Neural cell (in vitro differentiated cells): ENCODE measurements around the gene GPLD1. TPM values are rescaled to one million over a fixed set of nuclear protein-coding genes. Genes with fewer than 3 reads are reported as not detected.

Experiments
- H2AFZ ChIP-seq: fragments of 200-600, 300-800 bp; sonication (generic), shearing (Covaris generic); 2 replicates; pipeline ENCODE4 v1.6.0; 2014; ENCODE audit warnings: low read depth, mild to moderate bottlenecking, antibody characterized with exemption, low read length, moderate library complexity
- H3F3A ChIP-seq: fragments of 200-600 bp; shearing (Covaris generic); 2 replicates; pipeline ENCODE4 v1.6.1; 2016; ENCODE audit warnings: mild to moderate bottlenecking, moderate library complexity, mixed read lengths, antibody characterized with exemption, low read length; ENCODE audit not compliant: insufficient read depth, poor library complexity, severe bottlenecking
- H3K27ac ChIP-seq: fragments of 200-600, 300-800 bp; sonication (generic), shearing (Covaris generic); 2 replicates; pipeline ENCODE4 v1.5.1; 2014; ENCODE audit warnings: mild to moderate bottlenecking, low read length, moderate library complexity
- H3K27me3 ChIP-seq: fragments of 300-800, 200-600 bp; sonication (generic), shearing (Covaris generic); 2 replicates; pipeline ENCODE4 v1.6.0; 2014; ENCODE audit warnings: mild to moderate bottlenecking, low read depth, low read length, moderate library complexity; ENCODE audit not compliant: insufficient read depth
- H3K36me3 ChIP-seq: fragments of 300-800, 200-600 bp; sonication (generic), shearing (Covaris generic); 2 replicates; pipeline ENCODE4 v1.5.1; 2014; ENCODE audit warnings: mild to moderate bottlenecking, antibody characterized with exemption, low read length, moderate library complexity; ENCODE audit not compliant: insufficient read depth
- H3K4me2 ChIP-seq: fragments of 300-800, 200-600 bp; sonication (generic), shearing (Covaris generic); 2 replicates; pipeline ENCODE4 v1.6.0; 2014; ENCODE audit warnings: mild to moderate bottlenecking, low read length
- H3K4me3 ChIP-seq: fragments of 300-800, 200-600 bp; sonication (generic), shearing (Covaris generic); 2 replicates; pipeline ENCODE4 v1.5.1; 2014; ENCODE audit warnings: mild to moderate bottlenecking, low read length, moderate library complexity
- H3K79me2 ChIP-seq: fragments of 200-600 bp; shearing (Covaris generic); replicated peaks from 2 replicates; pipeline ENCODE4 v1.6.0; 2014; ENCODE audit warnings: mild to moderate bottlenecking, low read length, moderate library complexity; ENCODE audit not compliant: insufficient read depth
- H3K9ac ChIP-seq: fragments of 300-800, 200-600 bp; sonication (generic), shearing (Covaris generic); 2 replicates; pipeline ENCODE4 v1.6.1; 2016; ENCODE audit warnings: mild to moderate bottlenecking, low read length, mixed read lengths
- H3K9me2 ChIP-seq: fragments of 200-600 bp; shearing (Covaris generic); 2 replicates; pipeline ENCODE4 v1.6.1; 2016; ENCODE audit warnings: mild to moderate bottlenecking, low read length, mixed read lengths; ENCODE audit not compliant: insufficient read depth
- H3K9me3 ChIP-seq: fragments of 200-600, 300-800 bp; sonication (generic), shearing (Covaris generic); 2 replicates; pipeline ENCODE4 v1.6.1; 2016; ENCODE audit warnings: mild to moderate bottlenecking, mixed run types, low read length, moderate library complexity, mixed read lengths
- H4K20me1 ChIP-seq: fragments of 200-600 bp; shearing (Covaris generic); 2 replicates; pipeline ENCODE4 v1.6.1; 2016; ENCODE audit warnings: mild to moderate bottlenecking, mixed run types; ENCODE audit not compliant: insufficient read depth
- EP300 ChIP-seq: fragments of 450-650 bp; conservative IDR thresholded peaks from 2 replicates; pipeline ENCODE4 v1.6.1; 2014; ENCODE audit warnings: antibody characterized with exemption, mild to moderate bottlenecking, moderate library complexity; ENCODE audit not compliant: poor library complexity, severe bottlenecking
- EZH2 ChIP-seq: fragments of 200-600, 300-800 bp; shearing (Covaris generic), sonication (generic); IDR thresholded peaks from 2 replicates; pipeline ENCODE4 v1.6.1; 2014; ENCODE audit warnings: antibody characterized with exemption, low read length, borderline replicate concordance, mild to moderate bottlenecking; ENCODE audit not compliant: insufficient read depth, poor library complexity, severe bottlenecking
- MXI1 ChIP-seq: fragments of 450-650 bp; conservative IDR thresholded peaks from 2 replicates; pipeline ENCODE4 v1.6.1; 2014; ENCODE audit warnings: antibody characterized with exemption, mild to moderate bottlenecking; ENCODE audit not compliant: poor library complexity, severe bottlenecking
- POLR2AphosphoS5 ChIP-seq: IDR thresholded peaks from 2 replicates; pipeline ENCODE4 v1.6.1; 2012
- RAD21 ChIP-seq: fragments of 450-650 bp; conservative IDR thresholded peaks from 2 replicates; pipeline ENCODE4 v1.6.1; 2014; ENCODE audit warnings: antibody characterized with exemption, mild to moderate bottlenecking, moderate library complexity
- REST ChIP-seq: IDR thresholded peaks from 2 replicates; pipeline ENCODE4 v1.6.1; 2012; ENCODE audit warnings: borderline replicate concordance
- SMC3 ChIP-seq: fragments of 450-650 bp; conservative IDR thresholded peaks from 2 replicates; pipeline ENCODE4 v1.6.1; 2014; ENCODE audit warnings: antibody characterized with exemption, mild to moderate bottlenecking, moderate library complexity; ENCODE audit not compliant: poor library complexity
- TAF1 ChIP-seq: IDR thresholded peaks from 2 replicates; pipeline ENCODE4 v1.6.1; 2012; ENCODE audit warnings: low read depth
- polyA plus RNA-seq: library from polyadenylated mRNA; depleted of rRNA; stranded (reverse); fragments of >200 nt; gene quantifications from 2 replicates; pipeline ENCODE4 v1.2.3, GENCODE V29; 2014
- TF ChIP-seq, protein P1 (sequence below): fragments of 450-650 bp; IDR thresholded peaks from 2 replicates; pipeline ENCODE4 v1.5.1; 2014; ENCODE audit warnings: antibody characterized with exemption, mild to moderate bottlenecking, moderate library complexity; ENCODE audit not compliant: poor library complexity, severe bottlenecking

GPLD1 gene
- polyA plus RNA-seq, 1 donor from 2014 or later, result 11.0 TPM

DNA sequence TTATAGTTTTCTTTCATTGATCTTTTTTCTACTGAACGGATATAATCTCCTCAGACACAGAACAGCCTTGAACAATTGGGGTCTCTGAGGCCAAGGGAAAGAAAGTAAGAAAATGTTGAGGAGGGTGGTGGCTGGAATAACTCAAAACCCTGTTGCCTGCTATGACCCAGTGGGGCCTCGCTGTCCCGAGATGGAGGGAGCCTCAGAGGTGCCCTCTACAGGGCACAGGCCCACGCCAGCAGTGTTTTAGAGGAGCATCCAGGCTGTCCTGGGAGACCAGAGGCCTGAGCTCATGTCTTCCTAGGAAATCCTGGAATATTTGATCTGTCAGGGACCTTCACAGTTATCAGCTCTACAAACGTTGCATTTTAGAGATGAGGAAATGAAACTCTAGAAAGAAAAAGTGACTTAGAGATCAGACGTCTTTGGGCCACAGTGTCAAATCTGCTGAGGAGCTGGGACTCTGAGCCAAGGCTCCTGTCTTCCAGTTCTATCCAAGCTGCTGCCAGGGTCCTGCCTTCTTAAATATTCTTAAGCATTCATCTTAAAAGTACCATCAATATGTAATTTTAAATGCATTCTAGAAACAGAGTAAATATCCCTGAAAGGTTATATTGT is 31.7 kb upstream of the GPLD1 start:
- no peak overlapping the region for H2AFZ ChIP-seq
- no peaks in the 10 kb centered on the region for H4K20me1 ChIP-seq
- no peaks in the 10 kb centered on the region for H3K36me3 ChIP-seq
- H3K27me3 ChIP-seq, result no peaks in the 10 kb centered on the region
- H3K27ac ChIP-seq, result no peak overlapping the region
- no peak overlapping the region for H3K4me2 ChIP-seq
- H3K4me3 ChIP-seq, result no peak overlapping the region
- TF ChIP-seq REST (no peak), EZH2 (no peak), SMC3 (no peak), MXI1 (no peak), TAF1 (no peak), EP300 (no peak), POLR2AphosphoS5 (no peak), RAD21 (no peak)
- TF ChIP-seq, protein P1, sequence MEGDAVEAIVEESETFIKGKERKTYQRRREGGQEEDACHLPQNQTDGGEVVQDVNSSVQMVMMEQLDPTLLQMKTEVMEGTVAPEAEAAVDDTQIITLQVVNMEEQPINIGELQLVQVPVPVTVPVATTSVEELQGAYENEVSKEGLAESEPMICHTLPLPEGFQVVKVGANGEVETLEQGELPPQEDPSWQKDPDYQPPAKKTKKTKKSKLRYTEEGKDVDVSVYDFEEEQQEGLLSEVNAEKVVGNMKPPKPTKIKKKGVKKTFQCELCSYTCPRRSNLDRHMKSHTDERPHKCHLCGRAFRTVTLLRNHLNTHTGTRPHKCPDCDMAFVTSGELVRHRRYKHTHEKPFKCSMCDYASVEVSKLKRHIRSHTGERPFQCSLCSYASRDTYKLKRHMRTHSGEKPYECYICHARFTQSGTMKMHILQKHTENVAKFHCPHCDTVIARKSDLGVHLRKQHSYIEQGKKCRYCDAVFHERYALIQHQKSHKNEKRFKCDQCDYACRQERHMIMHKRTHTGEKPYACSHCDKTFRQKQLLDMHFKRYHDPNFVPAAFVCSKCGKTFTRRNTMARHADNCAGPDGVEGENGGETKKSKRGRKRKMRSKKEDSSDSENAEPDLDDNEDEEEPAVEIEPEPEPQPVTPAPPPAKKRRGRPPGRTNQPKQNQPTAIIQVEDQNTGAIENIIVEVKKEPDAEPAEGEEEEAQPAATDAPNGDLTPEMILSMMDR, result no peak
- H3K9ac ChIP-seq, result no peak overlapping the region
- no peaks in the 10 kb centered on the region for H3K79me2 ChIP-seq
- no peaks in the 10 kb centered on the region for H3F3A ChIP-seq
- H3K9me3 ChIP-seq, result no peaks in the 10 kb centered on the region
- H3K9me2 ChIP-seq, result no peaks in the 10 kb centered on the region

GRCh38 chr6:24517659-24518543 is 28.5 kb upstream of the GPLD1 start:
- Histone ChIP-seq H3K4me3 (no peak overlapping the region), H3K27ac (no peak overlapping the region), H2AFZ (no peak overlapping the region), H3K9me3 (no peaks in the 10 kb centered on the region), H3K9ac (no peak overlapping the region), H3K79me2 (no peaks in the 10 kb centered on the region), H3K4me2 (no peak overlapping the region), H3K36me3 (peaks cover 17% of the 10 kb centered on the region), H4K20me1 (no peaks in the 10 kb centered on the region), H3K9me2 (no peaks in the 10 kb centered on the region), H3F3A (no peaks in the 10 kb centered on the region), H3K27me3 (no peaks in the 10 kb centered on the region)
- no peak for TF ChIP-seq POLR2AphosphoS5
- TF ChIP-seq, protein P1, result no peak
- TF ChIP-seq SMC3, result no peak
